Epithelial cell of alveolus of lung (primary cell): ENCODE data around the gene TMED8. TPM values are rescaled to one million over a fixed set of nuclear protein-coding genes. Genes with fewer than 3 reads are reported as not detected.

ENCODE experiments used
- total RNA-seq: library from RNA; depleted of rRNA; stranded (reverse); fragments of >200 nt; gene quantifications from 2 replicates; pipeline ENCODE4 v1.2.1, GENCODE V29; 2015

Gene TMED8
- 5.7 and 14.3 TPM in 2 replicates for total RNA-seq

GRCh38 chr14:77376771-77377501 is at the start of gene TMED8, which contains the start of gene SAMD15:
Gene TMED8 (minus strand): TSS chr14:77377094. CDS start chr14:77377053, 41 bp downstream.
Gene SAMD15 (plus strand): TSS chr14:77377379. CDS start chr14:77377419, 40 bp downstream.

DNA sequence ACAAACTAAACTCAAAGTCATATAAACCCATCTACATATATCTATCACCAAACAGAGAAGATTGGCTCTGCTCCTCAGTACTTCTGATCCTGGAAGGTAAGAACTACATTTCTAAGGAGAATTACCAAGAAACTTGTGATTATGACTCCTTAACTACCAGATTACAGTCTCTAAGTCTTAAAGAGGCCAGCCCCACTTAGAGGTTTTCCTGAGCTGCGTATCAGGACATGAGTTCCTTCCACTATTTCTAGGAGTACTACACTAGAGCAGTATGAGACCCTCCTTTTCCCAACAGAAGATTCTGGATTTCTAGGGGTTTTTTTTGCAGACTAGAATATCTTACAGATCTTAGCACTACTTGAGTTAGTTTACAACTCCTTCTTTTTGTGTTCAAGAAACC is 46.5 kb upstream of the TMED8 start, which contains the start of gene NOXRED1:
Gene NOXRED1, minus strand, starts transcription at position 101 of the 400 bp plus-strand sequence. CDS start 634 bp downstream, outside the sequence.

GRCh38 chr14:77320238-77320935 is 56.5 kb downstream of the TMED8 start, which contains the start of gene POMT2:
Gene POMT2 (minus strand): TSS chr14:77320883. CDS start chr14:77320681, 202 bp downstream.

Other genes with a start within 250 kb of the TMED8 start
- not detected in 2 replicates for gene ZDHHC22, start 235.3 kb downstream of the TMED8 start, total RNA-seq
- gene TMEM63C, start 195.3 kb downstream of the TMED8 start, total RNA-seq, result 0.65 TPM in 1 of 2 replicates, not detected in the other
- gene NGB, start 105.9 kb downstream of the TMED8 start, total RNA-seq, result not detected in 2 replicates
- 14.5 and 21.1 TPM in 2 replicates for gene POMT2, start 56.2 kb downstream of the TMED8 start, total RNA-seq
- gene GSTZ1, start 56.1 kb downstream of the TMED8 start, total RNA-seq, result 24.9 and 38.3 TPM in 2 replicates
- gene SAMD15, start 285 bp upstream of the TMED8 start, total RNA-seq, result 0.39 and 0.48 TPM in 2 replicates
- not detected in 2 replicates for gene NOXRED1, start 46.4 kb upstream of the TMED8 start, total RNA-seq
- 23.3 and 38.9 TPM in 2 replicates for gene VIPAS39, start 80.5 kb upstream of the TMED8 start, total RNA-seq
- 92.0 and 92.2 TPM in 2 replicates for gene AHSA1, start 81.0 kb upstream of the TMED8 start, total RNA-seq
- 1.6 TPM in 1 of 2 replicates, not detected in the other for gene ISM2, start 121.7 kb upstream of the TMED8 start, total RNA-seq
- gene SPTLC2, start 239.5 kb upstream of the TMED8 start, total RNA-seq, result 9.6 and 26.4 TPM in 2 replicates